ENCODE measurements around the gene BACH2.

BACH2 gene

GRCh38 chr6:90278129-90278528 is 18.5 kb downstream of the BACH2 start:
- no peak for DNase-seq (ENCODE audit: low read depth, low spot score)

- DNase-seq (ENCODE audit: low read depth, low spot score), result no peak
These were observed 19.2 kb downstream of the BACH2 start for GRCh38 chr6:90277302-90278011.

GRCh38 chr6:90274451-90275030 is 22.1 kb downstream of the BACH2 start:
- no peak for DNase-seq (ENCODE audit: low read depth, low spot score)

- DNase-seq (ENCODE audit: low read depth, low spot score), result no peak
These were observed 22.8 kb downstream of the BACH2 start for GRCh38 chr6:90273863-90274262.

- DNase-seq (ENCODE audit: low read depth, low spot score), result no peak
These were observed 23.7 kb downstream of the BACH2 start for GRCh38 chr6:90272895-90273294.

GRCh38 chr6:90271831-90272230 is 24.8 kb downstream of the BACH2 start:
- no peak for DNase-seq (ENCODE audit: low read depth, low spot score)

GRCh38 chr6:90269334-90269733 is 27.3 kb downstream of the BACH2 start:
- DNase-seq (ENCODE audit: low read depth, low spot score), result no peak

GRCh38 chr6:90268178-90268577 is 28.5 kb downstream of the BACH2 start:
- no peak for DNase-seq (ENCODE audit: low read depth, low spot score)

- no peak for DNase-seq (ENCODE audit: low read depth, low spot score)
These were observed 29.6 kb downstream of the BACH2 start for GRCh38 chr6:90266905-90267621.

- DNase-seq (ENCODE audit: low read depth, low spot score), result no peak
These were observed 32.1 kb downstream of the BACH2 start for GRCh38 chr6:90264561-90264960.

- DNase-seq (ENCODE audit: low read depth, low spot score), result no peak
These were observed 33.0 kb downstream of the BACH2 start for GRCh38 chr6:90263633-90264032.

- no peak for DNase-seq (ENCODE audit: low read depth, low spot score)
These were observed 34.8 kb downstream of the BACH2 start for GRCh38 chr6:90261801-90262200.

- DNase-seq (ENCODE audit: low read depth, low spot score), result no peak
These were observed 39.2 kb downstream of the BACH2 start for GRCh38 chr6:90257486-90257738.

- DNase-seq (ENCODE audit: low read depth, low spot score), result no peak
These were observed 39.8 kb downstream of the BACH2 start for GRCh38 chr6:90256698-90257485.

- DNase-seq (ENCODE audit: low read depth, low spot score), result no peak
These were observed 43.0 kb downstream of the BACH2 start for GRCh38 chr6:90253631-90254030.

GRCh38 chr6:90251295-90251992 is 45.2 kb downstream of the BACH2 start:
- DNase-seq (ENCODE audit: low read depth, low spot score), result no peak

- DNase-seq (ENCODE audit: low read depth, low spot score), result no peak
These were observed 46.2 kb downstream of the BACH2 start for GRCh38 chr6:90250405-90250804.

- DNase-seq (ENCODE audit: low read depth, low spot score), result no peak
These were observed 47.2 kb downstream of the BACH2 start for GRCh38 chr6:90249458-90249857.

- DNase-seq (ENCODE audit: low read depth, low spot score), result no peak
These were observed 47.6 kb downstream of the BACH2 start for GRCh38 chr6:90249034-90249433.

GRCh38 chr6:90247262-90247661 is 49.4 kb downstream of the BACH2 start:
- DNase-seq (ENCODE audit: low read depth, low spot score), result no peak

- DNase-seq (ENCODE audit: low read depth, low spot score), result no peak
These were observed 55.3 kb downstream of the BACH2 start for GRCh38 chr6:90241229-90241880.
